ENCODE data around the gene TEX26.

The TEX26 gene

GRCh38 chr13:30932481-30933353, at the start of gene TEX26:
TSS of gene TEX26 (plus strand) at chr13:30932656. CDS start at chr13:30932716, 60 bp downstream.
- no peak for DNase-seq (ENCODE audit: low spot score)

- no peak for DNase-seq (ENCODE audit: low spot score)
Measured at GRCh38 chr13:30882996-30883766, 49.3 kb upstream of the TEX26 start.

- DNase-seq (ENCODE audit: low spot score), result no peak
Measured at GRCh38 chr13:30884543-30884942, 47.9 kb upstream of the TEX26 start.

GRCh38 chr13:30889196-30889690, 43.2 kb upstream of the TEX26 start:
- DNase-seq (ENCODE audit: low spot score), result no peak

- no peak for DNase-seq (ENCODE audit: low spot score)
Measured at GRCh38 chr13:30892966-30893365, 39.5 kb upstream of the TEX26 start.

GRCh38 chr13:30895773-30896172, 36.7 kb upstream of the TEX26 start:
- no peak for DNase-seq (ENCODE audit: low spot score)

GRCh38 chr13:30898070-30898469, 34.4 kb upstream of the TEX26 start:
- DNase-seq (ENCODE audit: low spot score), result no peak

GRCh38 chr13:30898678-30899241, 33.7 kb upstream of the TEX26 start:
- no peak for DNase-seq (ENCODE audit: low spot score)

- no peak for DNase-seq (ENCODE audit: low spot score)
Measured at GRCh38 chr13:30900436-30900835, 32.0 kb upstream of the TEX26 start.

- DNase-seq (ENCODE audit: low spot score), result no peak
Measured at GRCh38 chr13:30900952-30901749, 31.3 kb upstream of the TEX26 start.

GRCh38 chr13:30904043-30904442, 28.4 kb upstream of the TEX26 start:
- no peak for DNase-seq (ENCODE audit: low spot score)

- no peak for DNase-seq (ENCODE audit: low spot score)
Measured at GRCh38 chr13:30905932-30906383, 26.5 kb upstream of the TEX26 start, which contains the start of gene MEDAG. TSS of gene MEDAG (plus strand) at chr13:30906271. CDS start at chr13:30906516, 245 bp downstream.

GRCh38 chr13:30906411-30907051, 25.9 kb upstream of the TEX26 start:
- no peak for DNase-seq (ENCODE audit: low spot score)

- no peak for DNase-seq (ENCODE audit: low spot score)
Measured at GRCh38 chr13:30907121-30907861, 25.2 kb upstream of the TEX26 start.

GRCh38 chr13:30908416-30908980, 24.0 kb upstream of the TEX26 start:
- no peak for DNase-seq (ENCODE audit: low spot score)

- DNase-seq (ENCODE audit: low spot score), result no peak
Measured at GRCh38 chr13:30910676-30911075, 21.8 kb upstream of the TEX26 start.

- DNase-seq (ENCODE audit: low spot score), result no peak
Measured at GRCh38 chr13:30915691-30916541, 16.5 kb upstream of the TEX26 start.

- no peak for DNase-seq (ENCODE audit: low spot score)
Measured at GRCh38 chr13:30916991-30917390, 15.5 kb upstream of the TEX26 start.

Data from CD4-positive, alpha-beta T cell treated with Interleukin-6 at 100 ng/mL for 8 hours (primary cell).